AG20443 (cell line): ENCODE data around the gene AHCYL2.
"Not testable (repeated sequence)": the region's sequence is repeated elsewhere in the genome, so short reads cannot be mapped to it uniquely, and the experiment has no call there.

Experiments
- DNase-seq: peaks from one replicate; pipeline ENCODE4 v3.0.0; 2012; ENCODE audit warnings: low spot score, mixed read lengths

The AHCYL2 gene

GRCh38 chr7:129244220-129244619, 19.4 kb downstream of the AHCYL2 start:
- no peak for DNase-seq

GRCh38 chr7:129245533-129245932, 20.7 kb downstream of the AHCYL2 start:
- no peak for DNase-seq

- DNase-seq, result no peak
Measured at GRCh38 chr7:129247087-129247486, 22.3 kb downstream of the AHCYL2 start.

- no peak for DNase-seq
Measured at GRCh38 chr7:129252128-129252527, 27.3 kb downstream of the AHCYL2 start.

- DNase-seq, result not testable (repeated sequence)
Measured at GRCh38 chr7:129252603-129253002, 27.8 kb downstream of the AHCYL2 start.

- DNase-seq, result no peak
Measured at GRCh38 chr7:129255800-129256199, 31.0 kb downstream of the AHCYL2 start.

DNA sequence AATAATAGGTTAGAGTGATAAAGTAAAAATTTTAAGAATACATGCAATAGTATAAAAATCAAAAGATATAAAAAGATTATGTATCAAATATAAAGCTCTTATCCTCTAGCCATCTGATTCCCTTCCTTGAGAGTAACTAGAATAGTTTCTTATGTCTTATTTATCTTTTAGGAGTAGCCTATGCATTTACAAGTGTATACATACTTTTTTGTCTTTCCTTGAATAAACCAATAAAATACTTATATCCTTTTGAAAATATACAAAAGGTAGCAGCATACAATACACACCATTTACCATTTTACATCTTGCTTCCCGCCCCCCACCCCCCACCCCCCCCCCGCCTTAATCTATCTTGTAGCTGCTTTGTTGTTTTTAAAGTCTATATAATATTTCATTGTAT, 31.4 kb downstream of the AHCYL2 start:
- no peak for DNase-seq

- no peak for DNase-seq
Measured at GRCh38 chr7:129257168-129257567, 32.3 kb downstream of the AHCYL2 start.

DNA sequence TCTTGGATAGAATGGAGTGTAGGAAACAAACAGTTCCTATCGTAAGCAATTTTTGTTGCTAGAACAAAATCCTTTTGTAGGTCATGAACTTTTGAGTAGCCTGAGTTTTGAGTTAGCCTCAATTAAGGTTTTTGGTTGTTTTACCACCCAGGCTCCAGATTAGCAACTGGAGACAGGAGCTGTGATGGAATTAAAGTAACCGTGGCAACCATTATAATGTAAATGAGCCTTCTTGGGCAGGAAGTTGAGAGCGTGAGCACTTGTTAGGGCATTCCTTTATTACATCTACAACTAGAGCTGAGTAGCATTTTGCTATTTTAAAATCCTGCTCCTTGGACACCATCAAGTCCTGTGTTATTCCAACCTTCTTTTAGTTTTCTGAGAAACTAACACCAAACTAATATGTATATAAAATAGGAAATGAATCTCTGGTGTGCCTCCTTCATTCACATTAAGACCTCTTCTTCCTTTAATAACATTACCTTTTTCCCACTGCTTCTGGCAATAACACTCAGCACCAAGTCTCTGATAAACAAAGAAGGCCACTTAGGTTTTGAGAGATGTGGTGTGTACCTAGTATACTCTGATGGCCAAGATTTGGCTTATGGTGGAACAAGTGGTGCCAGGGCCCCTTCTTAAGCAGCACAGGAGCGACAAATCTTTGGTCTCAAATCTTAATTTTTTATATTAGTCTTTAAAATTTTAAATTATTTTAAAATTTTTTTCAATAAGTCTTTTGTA, 34.0 kb downstream of the AHCYL2 start:
- DNase-seq, result no peak

- DNase-seq, result no peak
Measured at GRCh38 chr7:129262324-129262723, 37.5 kb downstream of the AHCYL2 start.

DNA sequence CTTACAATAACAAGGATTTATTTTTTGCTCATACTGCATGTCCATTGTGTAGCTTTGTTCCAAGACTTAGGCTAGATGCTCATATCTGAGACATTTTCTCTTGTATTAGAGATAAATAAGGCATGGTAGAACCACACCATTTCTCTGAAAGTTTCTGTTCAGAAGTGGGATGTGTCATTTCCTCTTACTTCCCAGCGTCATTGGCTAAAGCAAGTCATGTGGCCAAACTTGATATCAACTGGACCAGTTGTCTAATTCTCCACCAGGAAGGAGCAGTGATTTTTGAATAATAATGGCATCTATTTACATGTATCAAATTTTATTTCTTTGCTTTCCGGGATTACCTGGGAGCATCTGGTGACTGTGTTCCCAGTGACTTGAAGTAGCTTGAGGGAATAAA, 38.3 kb downstream of the AHCYL2 start:
- DNase-seq, result no peak

DNA sequence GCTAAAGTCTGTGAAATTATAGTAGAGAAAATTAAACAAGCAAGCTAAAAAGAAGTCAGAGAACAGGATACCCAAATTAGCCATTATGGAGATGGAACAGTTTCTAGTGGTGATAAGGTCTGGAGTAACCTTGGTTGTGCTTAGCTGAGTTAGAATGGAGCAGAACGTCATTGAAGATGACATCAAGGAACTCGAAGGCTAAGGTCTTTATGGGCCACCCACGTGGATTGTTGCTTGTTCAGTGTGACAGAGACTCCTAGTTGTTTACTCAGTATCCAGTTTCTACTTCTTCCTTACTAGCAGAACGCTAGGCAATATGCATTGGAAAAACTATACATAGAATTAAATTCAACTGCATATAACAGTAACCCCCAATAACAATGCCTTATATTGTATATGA, 39.7 kb downstream of the AHCYL2 start:
- no peak for DNase-seq

DNA sequence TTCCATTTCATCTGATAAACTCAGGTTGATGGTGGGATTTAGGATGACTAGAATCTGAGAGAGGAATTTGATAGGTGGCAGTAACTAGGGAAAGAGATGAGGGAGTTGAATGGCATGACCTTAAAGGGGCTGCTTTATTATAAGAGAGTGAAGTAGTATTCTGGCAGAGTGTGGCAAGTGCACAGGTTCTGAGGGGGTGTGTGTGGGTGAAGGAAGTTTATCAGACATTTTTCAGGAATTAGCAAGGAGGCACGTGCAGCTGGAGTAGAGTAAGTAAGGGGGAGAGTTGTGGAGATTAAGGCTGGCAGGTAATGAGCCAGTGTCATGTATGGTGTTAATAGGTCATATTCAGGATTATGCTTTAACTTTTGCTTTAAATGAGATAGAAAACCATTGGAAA, 40.5 kb downstream of the AHCYL2 start:
- no peak for DNase-seq

DNA sequence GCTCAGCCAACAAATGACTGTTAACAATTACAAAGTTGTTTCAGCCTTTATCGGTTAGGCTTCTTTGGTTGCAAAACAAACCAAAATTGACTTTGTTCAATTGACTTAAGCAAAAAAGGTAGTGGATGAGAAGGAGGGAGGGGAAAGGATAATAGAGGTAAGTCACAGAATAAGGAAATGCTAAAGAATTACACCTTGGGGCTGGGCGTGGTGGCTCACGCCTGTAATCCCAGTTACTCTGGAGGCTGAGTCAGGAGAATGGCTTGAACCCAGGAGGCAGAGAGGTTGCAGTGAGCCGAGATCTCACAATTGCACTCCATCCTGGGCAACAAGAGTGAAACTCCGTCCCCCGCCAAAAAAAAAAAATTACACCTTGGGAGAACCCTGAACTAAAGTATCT, 41.4 kb downstream of the AHCYL2 start:
- no peak for DNase-seq

GRCh38 chr7:129270077-129270476, 45.2 kb downstream of the AHCYL2 start:
- DNase-seq, result no peak

- peak; percentile 52 for DNase-seq
Measured at GRCh38 chr7:129271500-129272355, 46.9 kb downstream of the AHCYL2 start.

DNA sequence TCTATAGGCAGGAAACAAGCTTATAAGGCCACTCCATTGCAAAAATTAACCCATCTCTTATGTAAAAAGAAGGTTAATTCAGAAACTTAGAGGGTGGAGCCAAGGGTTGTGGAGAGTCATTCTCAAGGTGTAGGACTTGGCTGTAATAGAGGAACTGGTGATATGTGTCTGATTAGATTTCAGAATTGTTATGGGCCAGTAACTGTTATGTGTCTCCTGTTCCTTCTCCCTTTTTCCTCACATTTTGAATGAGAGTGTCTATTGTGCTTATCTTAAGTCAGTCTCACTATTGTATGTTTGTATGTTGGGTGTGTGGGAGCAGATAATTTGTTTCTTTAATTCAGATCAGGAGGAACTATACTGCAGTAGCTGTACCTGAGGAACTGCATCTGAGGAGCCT, 49.1 kb downstream of the AHCYL2 start:
- DNase-seq, result no peak

DNA sequence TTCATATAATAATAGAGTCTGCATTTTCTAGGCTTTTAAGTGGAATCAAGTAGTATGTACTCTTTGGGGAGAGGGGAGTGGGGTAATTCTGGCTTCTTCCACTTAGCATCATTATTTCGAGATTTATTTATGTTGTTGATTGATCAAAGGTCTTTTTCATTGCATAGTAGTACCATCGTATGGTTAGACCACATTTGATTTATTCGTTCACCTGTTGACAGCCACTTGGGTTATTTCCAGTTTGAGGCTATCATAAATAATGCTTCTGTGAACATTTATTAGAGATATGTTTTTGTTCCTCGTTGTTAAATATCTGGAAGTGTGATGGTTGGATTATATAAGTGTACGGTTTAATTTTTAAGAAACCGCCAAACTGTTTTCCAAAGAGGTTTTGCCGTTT, 52.8 kb downstream of the AHCYL2 start:
- DNase-seq, result no peak

GRCh38 chr7:129278688-129279087, 53.9 kb downstream of the AHCYL2 start:
- DNase-seq, result no peak

- DNase-seq, result no peak
Measured at GRCh38 chr7:129279757-129280156, 54.9 kb downstream of the AHCYL2 start.

- no peak for DNase-seq
Measured at GRCh38 chr7:129281163-129281562, 56.3 kb downstream of the AHCYL2 start.

- no peak for DNase-seq
Measured at GRCh38 chr7:129282865-129283264, 58.0 kb downstream of the AHCYL2 start.

DNA sequence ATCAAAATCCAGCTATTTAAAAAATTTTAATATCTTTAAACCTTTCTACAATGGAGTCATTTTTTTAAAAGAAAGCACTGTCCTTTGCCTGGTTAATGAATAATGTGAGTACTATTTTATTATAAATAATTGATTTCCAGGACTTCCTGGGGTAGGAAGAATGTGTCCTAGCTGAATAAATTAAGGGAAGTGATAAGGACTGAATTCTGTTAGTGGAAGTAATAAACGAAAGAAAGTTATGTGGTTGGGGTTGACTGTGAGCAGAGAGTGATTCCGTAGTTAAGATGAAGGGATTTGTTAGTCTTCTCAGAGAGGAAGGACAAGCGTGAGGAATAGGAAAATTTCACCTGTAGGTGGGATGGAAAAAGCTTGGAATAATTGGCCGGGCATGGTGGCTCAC, 59.1 kb downstream of the AHCYL2 start:
- DNase-seq, result no peak
